SKM-1 treated with dmso at 0.1 percent for 144 hours (cell line): ENCODE results near the gene NLRC5.
"Not testable (repeated sequence)": the region's sequence is repeated elsewhere in the genome, so short reads cannot be mapped to it uniquely, and the experiment has no call there.

ENCODE experiments used
- DNase-seq: peaks from one replicate; lab custom pipeline; 2025; ENCODE audit not compliant: unreplicated experiment; lab: John Stamatoyannopoulos, UW

The NLRC5 gene

DNA sequence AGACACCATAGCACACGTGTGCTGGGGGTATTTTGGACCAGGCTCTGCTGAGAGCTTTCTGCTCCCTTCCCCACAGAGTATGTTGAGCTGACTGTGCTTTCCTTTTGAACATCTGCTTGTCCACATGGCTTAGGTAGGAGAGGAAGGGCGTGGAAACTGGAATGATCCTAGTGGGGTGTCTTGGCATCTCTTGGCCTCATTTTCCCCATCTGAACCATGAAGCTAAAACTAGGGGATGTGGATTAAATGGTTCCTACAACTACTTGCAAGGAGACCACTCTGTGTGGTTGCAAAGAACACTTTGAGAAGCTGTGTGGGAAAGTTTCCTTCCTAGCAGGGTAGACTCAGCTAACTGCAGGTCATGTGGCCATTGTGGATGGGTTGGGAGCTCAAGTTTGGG is 6.7 kb upstream of the NLRC5 start:
- no peak for DNase-seq

DNA sequence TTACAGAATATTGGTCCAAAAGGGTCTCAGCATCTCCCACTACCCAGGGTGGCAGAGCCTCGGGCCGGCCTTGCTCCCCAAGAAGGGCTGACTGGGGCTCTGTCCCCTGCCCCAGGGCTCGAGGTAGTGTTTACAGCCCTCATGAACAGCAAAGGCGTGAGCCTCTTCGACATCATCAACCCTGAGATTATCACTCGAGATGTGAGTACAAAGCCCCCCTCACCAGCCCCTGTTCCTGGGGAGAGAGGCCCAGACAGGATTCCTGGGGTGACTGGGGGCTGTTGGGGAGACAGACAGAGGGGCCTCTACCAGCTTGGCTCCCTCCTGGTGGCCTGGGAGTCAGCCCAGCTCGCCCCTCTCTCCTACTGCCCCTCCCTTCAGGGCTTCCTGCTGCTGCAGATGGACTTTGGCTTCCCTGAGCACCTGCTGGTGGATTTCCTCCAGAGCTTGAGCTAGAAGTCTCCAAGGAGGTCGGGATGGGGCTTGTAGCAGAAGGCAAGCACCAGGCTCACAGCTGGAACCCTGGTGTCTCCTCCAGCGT is 6.1 kb upstream of the NLRC5 start:
- no peak for DNase-seq

DNA sequence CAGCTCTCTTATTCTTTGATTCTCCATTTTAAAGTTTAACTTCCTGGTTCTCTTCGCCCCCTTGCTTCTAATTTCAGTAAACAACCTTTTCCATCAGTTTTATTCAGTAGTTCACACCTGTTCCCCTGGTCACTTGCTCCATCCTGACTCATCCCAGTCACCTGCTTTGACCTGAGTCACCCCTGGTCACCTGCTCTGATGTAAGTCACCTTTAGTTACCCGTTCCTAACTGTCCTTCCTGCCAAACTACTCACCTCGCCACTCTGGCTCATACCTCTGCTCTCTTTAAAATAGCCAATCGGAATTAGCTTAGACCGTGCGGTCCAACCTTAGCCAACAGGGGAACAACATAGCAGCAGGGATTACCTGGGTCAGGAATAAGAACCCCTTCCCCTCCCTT is 4.7 kb upstream of the NLRC5 start:
- DNase-seq: no peak

DNA sequence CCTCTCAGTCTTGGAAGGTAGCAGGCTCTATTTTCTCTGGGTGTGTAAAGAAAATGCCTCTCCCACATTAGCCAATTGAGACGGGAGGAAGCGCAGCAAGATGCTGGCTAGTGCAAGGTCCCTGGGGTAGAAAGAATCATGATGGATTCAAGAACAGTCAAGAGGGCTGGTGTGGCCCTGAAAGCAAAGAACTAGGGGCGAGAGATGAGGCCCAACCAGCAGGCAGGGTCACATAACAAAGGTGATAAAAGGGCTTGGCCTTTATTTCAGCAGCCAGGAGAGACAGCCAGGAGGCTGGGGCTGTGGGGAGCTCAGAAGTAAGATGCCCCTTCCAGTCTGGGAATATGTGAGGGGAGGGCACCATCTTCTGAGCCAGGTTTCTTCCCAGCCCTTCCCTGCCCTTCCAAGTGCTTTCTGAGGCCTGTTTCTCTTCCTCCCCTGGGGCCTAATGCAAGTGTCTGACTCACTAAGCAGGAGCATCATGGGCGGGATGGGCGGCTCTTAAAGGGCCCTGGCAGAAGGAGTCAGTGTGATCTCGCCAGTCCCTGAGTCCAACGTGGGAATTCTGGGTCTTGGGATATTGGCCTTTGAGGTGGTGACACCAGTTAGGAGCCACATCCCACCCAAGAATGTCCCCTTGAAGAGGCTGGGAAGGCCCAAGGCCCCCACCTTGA is 3.9 kb upstream of the NLRC5 start:
- DNase-seq: no peak

DNA sequence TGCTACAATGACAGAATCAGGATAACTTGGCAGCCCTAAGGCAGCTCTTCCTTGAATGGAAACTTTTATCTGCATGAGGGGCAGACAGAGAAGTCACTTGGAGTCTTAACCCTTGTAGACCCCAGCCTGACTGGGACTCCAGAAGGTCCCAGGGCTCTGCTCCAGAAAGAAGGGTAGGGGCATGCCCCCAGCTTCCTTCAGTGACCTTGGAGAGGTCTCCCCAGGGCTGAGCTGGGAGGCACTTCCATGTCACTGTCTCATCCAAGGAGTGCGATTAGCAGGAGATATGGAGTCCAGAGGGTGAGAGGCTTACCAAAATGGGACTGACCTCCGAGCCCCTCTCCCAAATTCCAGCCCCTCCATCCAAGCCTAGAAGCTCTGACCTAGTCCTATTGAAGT is 3.4 kb upstream of the NLRC5 start:
- no peak for DNase-seq

DNA sequence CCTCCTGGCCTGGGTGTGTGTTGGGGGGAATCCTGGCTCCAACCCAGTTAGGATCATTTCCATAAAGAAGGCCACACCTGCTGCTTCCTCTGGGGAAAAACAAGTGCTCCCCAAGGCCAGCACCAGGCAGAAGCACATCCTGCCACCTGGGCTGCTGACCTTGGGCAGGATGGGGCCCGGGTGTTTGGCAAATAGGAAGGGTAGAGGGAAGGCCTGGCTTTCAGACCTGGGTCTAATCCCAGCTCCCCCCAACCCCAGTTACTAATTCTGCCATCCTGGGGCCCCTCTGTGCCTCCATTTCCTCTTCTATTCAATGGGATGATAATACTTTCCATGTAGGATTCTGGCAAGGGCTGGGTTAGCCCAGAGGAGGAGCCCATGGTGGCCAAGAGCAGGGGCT is 3.0 kb upstream of the NLRC5 start:
- no peak for DNase-seq

DNA sequence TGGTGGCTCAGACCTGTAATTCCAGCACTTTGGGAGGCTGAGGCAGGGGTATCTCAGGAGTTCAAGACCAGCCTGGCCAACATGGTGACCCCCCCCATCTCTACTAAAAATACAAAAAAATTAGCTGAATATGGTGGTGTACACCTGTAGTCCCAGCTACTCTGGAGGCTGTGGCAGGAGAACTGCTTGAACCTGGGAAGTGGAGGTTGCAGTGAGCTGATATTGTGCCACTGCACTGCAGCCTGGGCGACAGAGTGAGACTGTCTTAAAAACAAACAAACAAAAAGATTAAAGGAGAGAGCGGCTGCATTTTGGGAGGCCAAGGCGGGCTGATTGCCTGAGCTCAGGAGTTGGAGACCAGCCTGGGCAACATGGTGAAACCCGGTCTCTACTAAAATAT is 2.4 kb upstream of the NLRC5 start:
- not testable (repeated sequence) for DNase-seq

DNA sequence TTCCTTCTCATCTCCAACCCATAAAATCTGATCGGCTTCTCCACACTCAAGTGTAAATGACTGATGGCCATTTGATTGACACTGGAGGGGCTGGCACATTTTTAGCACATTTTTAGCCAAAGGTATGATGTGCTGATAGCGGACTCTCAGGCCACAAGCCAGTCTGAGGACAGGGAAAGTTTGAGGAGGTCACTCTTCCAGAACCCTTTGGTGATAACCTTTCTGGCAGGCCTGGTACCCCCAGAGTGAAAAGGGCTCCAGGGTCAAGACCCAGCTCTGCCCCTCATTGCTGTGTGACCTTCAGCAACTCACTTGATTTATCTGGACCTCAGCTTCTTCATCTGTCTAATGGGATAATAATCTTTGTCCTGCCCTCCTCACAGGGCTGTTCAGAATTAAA is 1.7 kb upstream of the NLRC5 start:
- DNase-seq: no peak

DNA sequence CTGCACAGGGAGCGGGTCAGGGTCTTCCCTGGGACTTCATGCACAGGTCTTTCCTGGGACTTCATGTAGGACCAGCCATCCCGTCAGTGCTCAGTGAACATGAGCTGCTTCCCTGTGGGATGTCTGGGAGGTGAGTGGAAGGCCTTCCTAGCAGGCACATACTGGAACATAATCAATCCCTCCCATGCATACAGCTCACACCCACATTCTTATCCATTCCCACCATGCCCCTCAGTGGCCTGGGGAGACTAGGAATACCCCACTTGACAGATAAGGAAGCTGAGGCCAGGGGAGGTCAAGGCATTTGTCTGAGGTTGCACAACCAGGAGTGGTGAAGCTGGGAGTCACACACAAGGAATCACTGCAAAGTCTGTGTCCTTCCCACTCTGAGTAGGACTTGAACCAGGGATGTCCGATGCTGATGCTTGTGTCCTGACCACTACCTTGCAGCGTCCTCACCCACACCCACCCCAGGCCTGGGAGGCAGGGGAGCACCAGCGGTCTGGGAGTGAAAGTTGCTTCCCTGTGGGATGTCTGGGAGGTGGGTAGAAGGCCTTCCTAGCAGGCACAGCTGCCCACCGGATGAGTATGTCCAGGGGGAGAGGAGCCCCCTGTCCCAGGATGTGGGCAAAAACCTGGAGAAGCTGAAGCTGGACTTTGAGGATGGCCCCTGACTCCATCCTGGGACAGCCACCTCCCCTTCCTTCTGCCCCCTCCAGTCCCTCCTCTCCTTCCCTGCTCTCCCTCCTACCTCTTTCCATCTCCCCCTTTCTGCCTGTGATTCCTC is 1.0 kb upstream of the NLRC5 start:
- no peak for DNase-seq

DNA sequence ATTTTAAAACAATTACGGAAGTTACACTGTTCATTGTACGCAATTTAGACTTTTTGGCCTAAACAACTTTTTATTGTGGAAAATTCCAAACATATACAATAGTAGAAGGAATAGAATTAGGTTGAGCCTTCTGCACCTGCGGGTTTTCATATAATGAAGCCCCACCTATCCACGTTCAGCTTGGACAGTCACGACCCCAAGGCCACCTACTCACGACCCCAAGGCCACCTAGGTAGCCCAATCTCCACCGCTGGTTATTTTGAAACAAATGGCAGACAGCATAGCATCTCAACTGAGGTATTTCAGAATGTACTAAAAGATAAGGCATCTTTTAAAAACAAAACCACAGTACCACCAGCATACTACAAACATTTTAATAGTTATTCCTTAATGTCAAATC is 631 bp downstream of the NLRC5 start:
- DNase-seq: no peak

DNA sequence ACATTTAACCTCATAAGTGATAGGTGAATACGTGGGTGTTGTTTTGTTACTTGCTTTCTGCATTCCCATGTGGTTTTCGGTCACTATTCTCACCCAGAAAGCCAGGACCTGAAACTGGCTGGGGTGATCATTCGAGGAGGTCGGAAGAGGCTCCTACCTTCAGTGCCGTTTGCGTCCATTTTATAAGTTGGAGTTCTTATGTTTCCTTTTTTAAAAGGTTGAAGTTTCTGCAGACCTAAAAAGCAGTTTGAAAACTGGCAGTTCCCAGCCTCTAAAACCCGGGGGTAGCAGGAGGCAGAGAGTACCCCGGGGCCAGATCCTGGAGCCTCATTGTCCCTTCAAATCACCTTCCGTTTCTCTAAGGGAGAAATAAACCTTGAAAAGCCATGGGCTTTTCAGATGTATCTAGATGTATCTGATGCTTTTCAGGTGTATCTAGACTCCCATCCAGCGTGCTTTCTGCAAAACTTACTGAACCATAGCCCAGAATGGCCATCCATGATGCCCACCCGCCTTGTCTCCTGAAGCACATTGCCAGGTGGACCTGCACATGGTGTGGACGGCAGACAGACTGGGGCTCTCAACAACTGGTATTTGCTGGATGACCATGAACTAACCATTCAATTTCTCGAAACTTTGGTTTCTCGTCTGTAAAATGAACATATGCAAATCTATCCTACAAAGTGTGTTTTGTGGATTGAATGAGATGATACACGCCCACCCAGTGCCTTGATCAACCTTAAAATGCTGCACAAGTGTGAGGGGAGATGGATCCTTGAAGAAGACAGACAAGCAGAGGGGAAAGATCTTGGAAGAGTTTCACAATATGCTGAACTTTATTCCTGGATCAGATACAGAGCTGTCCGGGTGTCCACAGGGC is 1.3 kb downstream of the NLRC5 start:
- no peak for DNase-seq

DNA sequence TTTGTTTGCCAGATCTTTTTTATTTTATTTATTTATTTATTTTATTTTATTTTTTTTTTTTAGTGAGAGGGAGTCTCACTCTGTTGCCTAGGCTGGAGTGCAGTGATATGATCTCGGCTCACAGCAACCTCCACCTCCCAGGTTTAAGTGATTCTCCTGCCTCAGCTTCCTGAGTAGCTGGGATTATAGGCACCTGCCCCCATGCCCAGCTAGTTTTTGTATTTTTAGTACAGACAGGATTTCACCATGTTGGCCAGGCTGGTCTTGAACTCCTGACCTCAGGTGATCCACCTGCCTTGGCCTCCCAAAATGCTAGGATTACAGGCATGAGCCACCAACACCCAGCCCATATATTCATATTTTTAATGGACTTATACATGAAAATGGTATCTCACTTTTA is 3.1 kb downstream of the NLRC5 start:
- not testable (repeated sequence) for DNase-seq

DNA sequence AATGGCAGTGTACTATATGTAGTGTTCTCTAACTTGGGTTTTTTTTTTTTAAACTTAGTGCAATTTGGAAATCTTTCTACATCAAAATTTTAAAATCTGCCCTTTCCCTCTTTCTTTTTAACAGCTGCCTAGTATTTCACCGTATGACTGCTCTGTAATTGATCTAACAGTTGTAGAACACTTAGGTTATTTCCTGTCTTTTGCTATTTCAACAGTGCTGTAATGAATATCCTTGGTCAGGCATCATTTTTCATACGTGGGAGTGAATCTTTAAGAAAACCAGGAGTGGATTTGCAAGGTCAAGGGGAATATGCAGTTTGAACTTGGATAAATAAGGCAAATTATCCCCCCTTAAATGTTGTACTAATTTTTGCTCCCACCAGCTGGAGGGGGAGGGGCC is 3.8 kb downstream of the NLRC5 start:
- DNase-seq: no peak

DNA sequence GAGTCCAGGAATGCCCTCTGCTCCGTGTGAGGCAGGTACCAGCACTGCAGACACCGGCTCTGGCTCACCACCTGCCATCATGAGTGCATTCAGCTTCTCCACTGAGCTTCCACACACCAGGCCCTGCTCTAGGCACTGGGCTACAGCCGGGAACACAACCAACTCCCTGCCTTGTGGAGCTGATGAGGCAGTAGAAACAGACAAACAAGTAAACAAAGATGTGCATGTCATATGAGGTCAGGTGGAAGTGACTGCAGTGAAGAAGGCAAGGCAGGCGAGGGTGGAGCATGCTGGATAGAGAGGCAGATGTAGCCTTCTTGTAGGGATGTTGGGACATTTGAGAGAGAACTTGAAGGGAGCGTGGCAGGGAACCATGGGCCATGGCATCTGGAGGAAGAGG is 5.0 kb downstream of the NLRC5 start:
- no peak for DNase-seq

DNA sequence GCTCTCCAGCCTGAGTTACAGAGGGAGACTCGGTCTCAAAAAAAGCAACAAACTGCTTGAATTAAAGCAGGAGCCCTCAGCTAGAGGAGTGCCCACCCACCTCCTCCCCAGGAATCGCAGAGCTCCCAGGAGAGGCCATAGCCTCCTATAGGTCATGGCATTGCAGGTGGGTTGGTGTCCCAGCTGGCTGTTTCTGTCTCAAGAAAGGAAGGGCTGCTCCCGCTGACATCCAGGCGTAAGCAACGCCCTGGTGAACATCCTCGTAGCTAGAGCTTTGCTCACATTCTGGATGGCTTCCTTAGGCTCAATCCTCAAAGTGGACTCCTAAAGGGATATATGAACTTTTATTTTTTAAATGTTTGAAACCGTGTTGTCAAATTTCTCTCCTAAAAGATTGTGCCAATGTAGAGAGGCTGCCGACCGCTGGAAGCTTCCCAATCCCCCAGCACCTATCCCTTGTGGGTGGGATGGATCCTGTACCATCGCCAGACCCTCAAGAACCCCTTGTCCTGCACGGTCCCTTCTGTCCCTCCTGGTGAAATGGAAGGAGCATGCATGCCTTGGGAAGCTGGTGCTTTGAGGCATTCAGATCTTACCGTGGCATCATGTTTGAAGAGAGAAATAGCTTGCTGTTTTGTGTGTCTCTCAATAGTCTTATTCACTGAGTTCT is 5.9 kb downstream of the NLRC5 start:
- DNase-seq: no peak

DNA sequence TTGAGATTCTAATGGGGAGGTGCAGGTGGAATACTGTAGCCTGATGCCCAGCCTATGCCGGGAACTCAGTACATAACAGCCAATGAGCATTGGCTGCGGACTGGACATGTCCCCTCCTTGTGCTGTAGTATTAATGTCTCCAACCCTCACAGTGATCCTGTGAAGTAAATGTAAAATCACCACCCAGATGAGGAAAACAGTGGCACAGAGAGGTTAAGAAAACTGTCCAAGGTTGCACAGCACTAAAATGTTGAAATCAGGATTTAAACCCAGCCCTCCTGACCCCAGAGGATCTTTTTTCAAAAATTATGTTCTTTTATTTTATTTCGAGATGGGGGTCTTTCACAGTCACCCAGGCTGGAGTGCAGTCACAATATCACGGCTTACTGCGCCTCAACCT is 7.9 kb downstream of the NLRC5 start:
- DNase-seq: no peak

DNA sequence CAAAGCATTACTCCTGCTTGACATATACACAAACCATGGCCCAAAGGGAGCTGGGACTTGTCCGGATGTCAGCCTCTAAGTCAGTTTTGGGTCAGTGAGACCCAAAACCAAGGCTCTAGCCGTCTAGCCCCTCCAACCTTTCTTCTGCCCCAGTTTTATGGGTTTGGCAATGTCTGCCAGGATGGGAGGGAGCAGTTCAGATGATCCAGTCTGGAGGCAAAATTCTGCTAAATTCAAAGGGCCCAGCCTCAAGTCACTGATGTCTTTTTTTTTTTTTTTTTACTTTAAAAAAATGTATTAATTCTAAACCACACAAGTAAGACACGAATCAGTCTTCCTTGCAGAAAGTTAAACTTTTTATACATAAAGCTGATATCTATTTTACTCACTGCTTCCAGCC is 8.6 kb downstream of the NLRC5 start:
- DNase-seq: no peak

DNA sequence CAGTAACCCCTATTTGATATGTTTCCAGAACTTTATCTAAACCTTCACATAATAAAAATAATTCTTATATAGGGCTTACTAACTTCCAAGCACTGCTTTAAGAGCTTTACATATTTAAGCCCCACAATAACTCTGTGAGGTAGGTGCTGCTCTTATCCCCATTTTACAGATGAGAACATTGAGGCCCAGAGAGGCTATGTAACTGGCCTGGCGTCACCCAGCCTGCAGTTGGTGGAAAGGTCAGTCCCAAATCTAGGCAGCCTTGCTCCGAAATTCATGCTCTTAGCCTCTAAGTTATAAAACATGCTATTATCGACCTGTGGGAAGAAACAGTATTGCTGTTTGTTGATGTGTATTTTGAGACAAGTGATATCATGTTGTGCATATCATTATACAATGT is 9.0 kb downstream of the NLRC5 start:
- DNase-seq: no peak

DNA sequence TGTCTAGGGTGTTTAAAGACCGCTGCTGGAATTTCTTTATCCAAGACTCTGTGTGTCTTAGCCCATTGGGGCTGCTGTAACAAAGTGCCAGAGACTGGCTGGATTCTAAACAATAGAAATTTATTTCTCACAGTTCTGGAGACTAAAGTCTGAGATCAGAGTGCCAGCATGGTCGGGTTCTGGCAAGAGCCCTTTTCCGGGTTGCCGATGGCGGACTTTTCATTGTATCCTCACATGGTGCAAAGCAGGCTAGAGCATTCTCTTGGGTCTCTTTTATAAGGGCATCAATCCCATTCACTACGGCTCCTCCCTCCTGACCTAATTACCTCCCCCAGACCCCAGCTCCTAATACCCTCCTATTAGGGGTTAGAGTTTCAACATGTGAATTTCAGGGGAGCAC is 9.5 kb downstream of the NLRC5 start:
- no peak for DNase-seq

DNA sequence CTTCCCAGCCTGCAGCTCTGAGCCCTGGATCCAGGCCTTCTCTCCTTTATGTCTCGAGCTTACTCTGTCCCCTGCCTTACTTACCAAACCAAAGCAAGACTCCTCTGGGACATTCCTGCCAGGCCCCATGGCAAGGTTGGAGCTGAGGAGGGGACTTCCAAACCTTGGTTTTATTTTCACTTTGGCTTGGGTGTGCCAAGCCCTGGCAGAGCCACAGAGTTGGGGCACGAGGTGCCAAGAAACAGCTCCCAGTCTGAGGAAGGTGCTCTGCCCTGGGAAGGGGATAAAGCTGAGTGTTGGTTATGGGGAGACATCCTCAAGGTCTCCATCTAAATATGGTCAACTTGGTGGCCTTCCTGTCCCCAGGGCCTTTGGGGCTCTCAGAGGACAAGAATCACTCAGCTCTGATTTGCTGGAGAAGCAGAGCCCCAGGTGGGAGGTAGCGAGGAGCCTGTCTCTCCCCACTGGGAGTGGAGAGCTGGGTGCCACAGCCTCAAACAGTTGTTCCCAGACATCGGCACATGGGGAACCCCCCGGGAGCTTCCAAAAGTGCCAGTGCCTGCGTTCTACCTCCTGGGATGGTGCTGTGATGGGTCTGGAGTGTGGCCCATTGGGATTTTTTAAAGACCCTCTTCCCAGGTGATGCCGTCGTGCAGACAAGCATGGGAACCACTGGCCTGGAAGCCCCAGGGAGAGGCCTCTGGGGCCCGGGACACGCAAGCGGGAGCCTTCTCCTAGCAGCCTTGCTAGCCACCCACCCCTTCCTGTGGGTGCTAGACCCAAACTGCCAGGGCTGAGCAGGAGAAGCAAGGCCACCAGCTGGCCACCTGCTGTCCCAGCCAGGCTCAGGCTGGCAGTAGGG is 10.3 kb downstream of the NLRC5 start:
- no peak for DNase-seq
